GM23338 (cell line): ENCODE results near the gene DRD4.

Source experiments
- CREB1 ChIP-seq: fragments of 250-450 bp; sonication (Bioruptor Pico); IDR thresholded peaks from 2 replicates; pipeline ENCODE4 v1.5.0; 2020; ENCODE audit warnings: low read depth, mild to moderate bottlenecking, moderate library complexity
- CTCF ChIP-seq, 2 experiments: fragments of 200-600 bp in 1 of 2; sonication (generic) in 1 of 2; conservative IDR thresholded peaks; 2 replicates each; pipeline versions ENCODE4 v1.5.1 to v1.6.1; 2016 to 2017; ENCODE audit warnings: antibody characterized with exemption in 2 of 2, low read depth in 2 of 2, mild to moderate bottlenecking in 2 of 2, moderate library complexity in 1 of 2
- ETS1 ChIP-seq: IDR thresholded peaks from 2 replicates; pipeline ENCODE4 v1.6.1; 2016; ENCODE audit warnings: antibody characterized with exemption
- REST ChIP-seq: IDR thresholded peaks from one replicate; pipeline ENCODE4 v1.6.1; 2018; ENCODE audit warnings: antibody characterized with exemption; ENCODE audit not compliant: unreplicated experiment

- TF ChIP-seq ETS1 (no peak), CTCF (conservative IDR thresholded peaks at IDR 0.05; ENCODE audit: low read depth in 2 of 2) (no peak), REST (no peak), CREB1 (no peak)
Observed at GRCh38 chr11:612961-613300, 24.1 kb upstream of the DRD4 start.
